Measurements from ENCODE around the gene CFAP91.
A peak's percentile ranks its signal among the peaks of the same experiment; 100 is the strongest.

The CFAP91 gene

GRCh38 chr3:119669906-119670570 lies 32.8 kb upstream of the CFAP91 start:
- no peak for TF ChIP-seq CTCF (IDR thresholded peaks at IDR 0.05; ENCODE audit: insufficient read depth, low read depth, low read length, missing control alignments)
- DNase-seq (ENCODE audit: low read depth), result no peak
- H3K4me3 ChIP-seq (ENCODE audit: low read length), result no peak overlapping the region

- no peak overlapping the region for H3K4me3 ChIP-seq (ENCODE audit: low read length)
- no peak for DNase-seq (ENCODE audit: low read depth)
- no peak for TF ChIP-seq CTCF (IDR thresholded peaks at IDR 0.05; ENCODE audit: insufficient read depth, low read depth, low read length, missing control alignments)
Observed at GRCh38 chr3:119672776-119673175, 30.0 kb upstream of the CFAP91 start.

GRCh38 chr3:119673875-119674274 lies 28.9 kb upstream of the CFAP91 start:
- H3K4me3 ChIP-seq (ENCODE audit: low read length), result no peak overlapping the region
- no peak for DNase-seq (ENCODE audit: low read depth)
- TF ChIP-seq CTCF (IDR thresholded peaks at IDR 0.05; ENCODE audit: insufficient read depth, low read depth, low read length, missing control alignments), result no peak

- no peak overlapping the region for H3K4me3 ChIP-seq (ENCODE audit: low read length)
- TF ChIP-seq CTCF (IDR thresholded peaks at IDR 0.05; ENCODE audit: insufficient read depth, low read depth, low read length, missing control alignments), result no peak
- DNase-seq (ENCODE audit: low read depth), result no peak
Observed at GRCh38 chr3:119675188-119675874, 27.5 kb upstream of the CFAP91 start.

- no peak for TF ChIP-seq CTCF (IDR thresholded peaks at IDR 0.05; ENCODE audit: insufficient read depth, low read depth, low read length, missing control alignments)
- H3K4me3 ChIP-seq (ENCODE audit: low read length), result peak overlapping the region; percentile 74
- DNase-seq (ENCODE audit: low read depth), result no peak
Observed at GRCh38 chr3:119676020-119676419, 26.8 kb upstream of the CFAP91 start.

- peak; percentile 97 for DNase-seq (ENCODE audit: low read depth)
- TF ChIP-seq CTCF (IDR thresholded peaks at IDR 0.05; ENCODE audit: insufficient read depth, low read depth, low read length, missing control alignments), result no peak
- peak within 1 kb of the TSS; percentile 74 for H3K4me3 ChIP-seq (ENCODE audit: low read length)
Observed at GRCh38 chr3:119676771-119677640, 25.8 kb upstream of the CFAP91 start, which contains the start of gene COX17. Gene COX17 (minus strand): TSS chr3:119677406. CDS start chr3:119677310, 96 bp downstream.
